GM19240 (cell line): ENCODE results near the gene TRAM2.

Experiments used
- DNase-seq: peaks from one replicate; pipeline ENCODE4 v3.0.0; 2011; ENCODE audit warnings: low spot score; ENCODE audit not compliant: insufficient read length

Gene TRAM2

DNA sequence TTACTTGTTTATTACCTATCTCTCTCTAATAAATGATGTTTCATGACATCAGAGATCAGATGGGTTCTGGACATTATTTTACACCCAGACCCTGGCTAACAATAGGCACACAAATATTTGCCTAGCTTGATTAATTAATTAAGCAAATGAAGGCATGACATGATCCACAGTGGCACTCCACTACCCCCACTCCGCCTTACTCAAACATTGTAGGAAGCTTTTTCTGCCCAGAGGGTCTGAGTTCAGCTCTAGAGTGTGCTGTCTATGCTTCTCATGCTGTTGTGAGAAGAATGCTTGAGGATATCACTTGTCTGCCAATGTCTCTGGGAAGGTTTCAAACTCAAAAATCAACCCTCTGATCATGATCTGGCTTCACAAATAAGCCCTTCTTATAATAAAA, 45.0 kb downstream of the TRAM2 start:
- no peak for DNase-seq

- no peak for DNase-seq
Measured at GRCh38 chr6:52531396-52531795, 45.5 kb downstream of the TRAM2 start.

- no peak for DNase-seq
Measured at GRCh38 chr6:52530351-52530750, 46.5 kb downstream of the TRAM2 start.

DNA sequence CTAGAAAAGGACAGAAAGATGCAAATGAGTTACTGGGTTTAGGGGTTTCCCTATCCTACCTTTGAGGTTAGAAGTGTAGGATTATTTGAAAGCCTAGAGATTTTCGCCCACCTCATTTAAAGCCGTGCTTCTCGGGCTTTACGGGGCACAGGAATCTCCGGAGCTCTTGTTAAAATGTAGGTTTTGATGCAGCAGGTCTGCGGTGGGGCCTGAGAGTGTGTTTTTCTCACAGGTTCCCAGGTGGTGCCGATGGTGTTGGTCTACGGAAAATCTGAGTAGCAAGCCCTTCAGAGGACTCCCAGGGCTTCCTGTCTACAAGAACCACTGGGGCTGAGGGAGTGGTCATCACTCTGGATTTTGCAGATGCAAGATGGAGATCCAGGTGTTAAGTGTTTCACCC, 47.5 kb downstream of the TRAM2 start:
- DNase-seq: no peak

DNA sequence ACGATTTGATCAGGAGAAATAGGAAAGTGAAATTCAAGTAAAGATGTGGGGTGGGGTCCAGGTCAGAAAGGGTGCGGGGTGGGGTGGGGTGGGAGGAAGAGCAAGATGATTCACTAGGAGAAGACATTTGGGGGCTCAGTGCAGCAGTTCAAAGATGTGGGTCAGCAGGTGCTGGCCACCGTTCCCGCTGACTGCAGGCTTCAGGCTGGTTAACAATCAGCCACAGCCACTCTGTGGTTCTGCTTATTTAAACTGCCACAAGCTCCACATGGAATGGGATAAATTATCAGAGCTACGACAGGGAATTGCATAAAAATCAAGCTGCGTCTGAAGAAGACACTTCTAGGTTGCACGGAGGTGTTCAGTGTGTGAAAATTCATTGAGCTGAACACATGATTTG, 49.4 kb downstream of the TRAM2 start:
- no peak for DNase-seq

- no peak for DNase-seq
Measured at GRCh38 chr6:52526634-52527033, 50.2 kb downstream of the TRAM2 start.

- no peak for DNase-seq
Measured at GRCh38 chr6:52524918-52525317, 51.9 kb downstream of the TRAM2 start.

GRCh38 chr6:52523378-52524142, 53.3 kb downstream of the TRAM2 start:
- no peak for DNase-seq

DNA sequence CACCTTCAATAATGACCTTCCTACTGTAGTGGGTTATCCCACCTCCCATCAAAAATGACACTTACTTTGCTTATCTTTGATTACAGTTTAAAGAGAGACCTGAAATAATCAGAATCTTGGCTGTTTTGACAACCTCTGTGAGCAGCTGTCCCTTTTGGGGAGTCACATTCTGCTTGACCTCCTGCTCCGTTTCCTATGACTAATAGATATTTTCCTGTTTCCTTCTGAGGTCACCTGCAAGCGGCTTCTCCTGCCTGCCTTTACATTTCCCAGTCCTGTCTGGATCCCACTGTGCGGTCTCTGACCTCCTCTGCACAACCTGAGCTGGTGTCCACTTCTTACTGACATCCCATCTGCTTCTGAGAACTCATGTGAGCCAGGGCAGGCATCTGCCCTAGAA, 54.2 kb downstream of the TRAM2 start:
- no peak for DNase-seq

DNA sequence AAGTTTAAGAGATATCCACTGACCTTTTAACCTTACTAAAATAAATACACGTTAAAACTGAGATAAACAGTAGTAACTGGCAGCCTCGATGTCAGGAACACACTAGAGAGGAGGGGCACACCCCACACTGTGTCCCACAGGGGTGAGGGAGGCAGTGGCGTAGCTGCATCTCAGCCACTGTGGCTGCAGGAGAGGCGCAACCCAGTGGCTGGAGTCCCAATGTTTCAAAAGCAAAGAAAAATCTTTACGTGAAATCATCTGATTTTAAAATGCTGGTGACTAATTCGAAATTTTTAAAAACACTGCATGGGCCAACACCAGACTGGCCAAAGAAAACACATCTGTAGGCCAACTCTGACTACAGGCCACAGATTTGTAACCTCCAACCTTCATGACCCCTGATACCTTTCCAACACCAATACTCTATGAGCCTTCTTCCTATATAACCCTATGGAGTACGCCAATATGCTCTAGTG, 54.7 kb downstream of the TRAM2 start:
- DNase-seq: no peak

- no peak for DNase-seq
Measured at GRCh38 chr6:52519618-52520017, 57.2 kb downstream of the TRAM2 start.

GRCh38 chr6:52518279-52518945, 58.4 kb downstream of the TRAM2 start:
- no peak for DNase-seq

DNA sequence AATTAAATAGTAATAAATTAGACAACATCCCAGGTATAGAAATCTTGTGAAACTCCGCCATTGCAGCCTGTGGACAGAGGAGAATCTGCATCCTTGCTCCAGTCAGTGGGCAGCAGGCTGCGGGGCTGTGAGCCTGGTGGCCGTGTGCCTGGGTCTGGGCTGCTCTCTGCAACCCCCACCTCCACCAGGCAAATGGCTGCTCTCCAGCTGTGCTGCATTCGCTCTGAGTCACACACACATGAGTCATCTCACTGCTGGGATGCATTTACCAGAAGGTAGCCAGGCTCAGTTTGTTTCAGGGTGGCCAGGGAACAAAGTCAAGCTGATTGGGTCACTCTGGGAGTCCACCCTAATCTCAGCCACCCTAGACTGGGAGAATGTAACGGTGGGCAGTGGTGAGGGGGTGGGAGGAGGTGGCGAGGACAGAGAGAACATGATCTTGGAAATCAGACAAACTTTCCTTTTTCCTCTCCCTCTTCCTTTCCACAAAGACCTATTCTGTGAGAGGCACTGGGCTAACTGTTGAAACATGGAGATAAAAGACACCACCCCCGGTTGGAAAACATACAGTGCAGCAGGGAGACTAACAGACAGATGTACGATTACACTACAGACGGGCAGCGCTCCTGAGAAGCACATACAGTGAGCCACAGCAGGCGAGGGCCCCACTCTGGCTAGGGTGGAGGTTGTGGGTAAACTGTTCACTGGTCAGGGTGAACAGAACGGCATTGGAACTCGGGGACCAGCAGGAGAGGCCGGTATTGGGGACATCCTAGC, 59.2 kb downstream of the TRAM2 start:
- no peak for DNase-seq

DNA sequence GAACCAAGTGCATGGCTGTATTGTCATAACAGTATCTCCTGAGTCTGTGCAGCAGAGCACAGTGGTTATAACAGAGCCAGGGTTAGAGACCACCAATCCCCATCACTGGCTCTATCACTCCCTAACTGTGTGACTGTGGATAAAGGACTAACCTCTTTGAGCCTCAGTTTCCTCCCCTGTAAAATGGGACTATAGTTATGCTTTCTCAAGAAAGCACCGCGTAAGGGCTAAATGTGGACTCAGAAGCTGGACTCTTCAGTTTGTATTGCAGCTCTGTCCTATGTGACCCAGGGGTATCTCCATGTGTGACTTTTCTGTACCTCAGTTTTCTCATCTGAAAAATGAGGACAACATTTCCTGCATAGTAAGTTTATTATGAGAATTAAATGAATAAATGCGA, 59.9 kb downstream of the TRAM2 start:
- no peak for DNase-seq

DNA sequence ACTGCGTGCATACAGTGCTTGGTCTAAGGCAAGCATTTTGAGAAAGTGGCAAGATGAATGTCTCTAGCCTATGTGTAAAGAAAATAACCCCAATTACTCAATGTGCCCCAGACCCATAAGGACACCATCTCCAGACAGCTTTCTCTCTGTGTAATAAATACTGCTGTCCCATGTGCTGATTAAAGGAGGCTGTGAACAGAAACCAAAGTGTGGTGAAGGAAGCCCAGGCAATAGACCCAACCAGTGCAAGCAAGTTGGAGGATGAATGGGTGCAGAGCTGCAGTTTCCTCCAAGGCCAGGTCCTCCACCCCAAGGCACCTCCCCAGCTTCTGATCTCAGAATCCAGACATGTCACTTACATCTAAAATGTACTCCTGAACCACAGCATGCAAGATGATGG, 60.6 kb downstream of the TRAM2 start:
- no peak for DNase-seq

DNA sequence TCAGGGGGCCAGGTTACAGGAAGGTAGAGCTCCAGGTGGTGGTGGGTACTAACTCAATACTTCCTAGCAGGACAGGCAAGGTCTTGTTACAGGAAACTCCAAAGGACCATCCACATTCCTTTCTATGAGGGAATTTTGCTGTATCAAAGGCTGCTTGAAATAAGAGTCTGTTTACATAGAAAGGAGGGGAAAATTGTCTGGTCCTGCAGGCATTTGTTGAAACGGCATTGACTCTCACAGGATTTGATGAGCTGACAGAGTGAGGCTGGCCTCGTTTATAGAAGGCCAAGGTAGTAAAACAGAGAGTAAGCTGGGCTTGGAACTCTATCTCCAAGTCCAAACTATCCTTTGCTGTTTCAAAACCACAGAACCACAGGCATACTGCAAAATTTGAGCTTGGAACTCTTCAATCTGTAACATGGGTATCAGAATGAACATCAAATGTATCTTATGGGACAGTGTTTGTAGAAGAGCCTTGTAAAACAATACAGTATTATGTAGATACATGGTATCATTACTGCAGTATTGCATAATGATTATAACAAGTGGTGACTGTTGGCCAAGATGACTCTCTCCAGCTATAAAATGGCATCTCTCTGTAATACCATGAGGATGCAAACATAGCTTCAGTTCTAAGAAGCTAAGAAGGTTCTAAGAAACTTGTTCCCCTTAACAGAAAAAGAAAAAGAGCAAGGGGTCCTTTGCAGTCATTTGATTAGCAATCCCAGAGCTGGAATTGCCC, 61.5 kb downstream of the TRAM2 start:
- DNase-seq: no peak

GRCh38 chr6:52514514-52514913, 62.3 kb downstream of the TRAM2 start:
- no peak for DNase-seq

DNA sequence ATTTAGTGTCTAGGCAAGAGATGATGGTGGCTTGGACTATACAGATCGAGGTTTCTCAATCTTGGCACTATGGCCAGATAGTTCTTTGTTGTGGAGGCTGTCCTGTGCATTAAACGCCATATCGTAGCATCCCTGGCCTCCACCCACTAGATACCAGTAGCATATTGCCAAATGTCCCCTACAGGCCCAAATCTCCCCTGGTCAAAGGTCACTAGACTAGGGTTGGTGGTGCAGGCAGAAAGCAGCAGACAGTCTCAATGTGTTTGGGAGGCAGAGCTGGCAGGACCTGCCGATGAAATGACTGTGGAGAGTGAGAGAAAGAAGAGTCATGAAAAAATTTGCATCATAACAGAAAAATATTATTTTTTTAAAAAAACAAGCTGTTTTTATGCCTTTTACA, 63.0 kb downstream of the TRAM2 start:
- no peak for DNase-seq

- DNase-seq: no peak
Measured at GRCh38 chr6:52513464-52513863, 63.4 kb downstream of the TRAM2 start.

GRCh38 chr6:52512199-52512598, 64.7 kb downstream of the TRAM2 start:
- DNase-seq: no peak

GRCh38 chr6:52511572-52512151, 65.2 kb downstream of the TRAM2 start:
- DNase-seq: no peak
